HPDE6-E6E7 (cell line): Measurements from ENCODE around the gene WTIP.
"Not testable (repeated sequence)": the region's sequence is repeated elsewhere in the genome, so short reads cannot be mapped to it uniquely, and the experiment has no call there.

Experiments used
- DNase-seq: peaks from one replicate; pipeline ENCODE4 v3.0.0; 2011; ENCODE audit warnings: missing footprints; ENCODE audit errors: extremely low spot score

Gene WTIP

GRCh38 chr19:34478496-34478895 is 3.1 kb upstream of the WTIP start:
- DNase-seq, result not testable (repeated sequence)

GRCh38 chr19:34479396-34479795 is 2.2 kb upstream of the WTIP start:
- DNase-seq, result no peak

- no peak for DNase-seq
Measured at GRCh38 chr19:34480491-34480890, 1.1 kb upstream of the WTIP start.

GRCh38 chr19:34481861-34482379 is 362 bp downstream of the WTIP start:
- DNase-seq, result no peak

GRCh38 chr19:34482380-34483250 is 1.1 kb downstream of the WTIP start:
- no peak for DNase-seq

DNA sequence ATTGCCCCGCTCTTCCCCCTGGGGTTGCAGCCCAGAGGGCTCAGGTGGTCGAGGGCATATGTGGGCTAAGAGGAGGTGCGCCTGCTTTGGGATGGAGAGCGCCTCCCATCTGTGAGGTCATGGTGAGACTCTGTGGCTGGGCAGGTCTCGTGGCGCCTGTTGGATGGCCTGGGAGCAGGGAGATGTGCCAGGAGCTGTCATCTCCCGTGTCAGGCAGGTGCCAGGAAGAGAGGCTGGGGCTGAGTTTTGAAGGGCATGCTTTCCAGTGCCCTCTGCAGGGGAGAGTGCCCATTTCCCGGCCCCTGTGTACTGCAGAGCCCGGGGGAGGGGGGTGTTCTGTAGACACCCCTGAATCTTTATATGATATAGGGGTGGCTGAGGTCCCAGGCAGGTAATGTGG is 2.8 kb downstream of the WTIP start:
- no peak for DNase-seq

DNA sequence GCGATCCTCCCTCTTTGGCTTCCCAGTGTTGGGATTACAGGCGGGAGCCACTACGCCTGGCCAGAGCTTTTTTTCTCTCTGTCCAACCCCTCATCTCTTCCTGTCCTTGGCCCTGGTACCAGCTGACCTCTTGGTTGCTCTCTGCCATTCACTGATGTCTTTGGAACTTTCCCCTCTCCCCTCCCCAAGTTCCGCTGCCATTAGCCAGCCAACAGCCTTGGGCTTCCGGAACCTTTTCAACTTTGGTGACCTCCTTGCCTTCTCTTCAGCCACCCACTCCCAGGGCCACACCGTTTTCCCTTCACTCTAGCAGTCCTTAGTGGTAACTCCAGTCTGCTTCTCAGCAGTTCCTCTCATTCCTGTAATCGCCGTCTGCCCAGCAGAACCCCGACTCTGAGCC is 4.3 kb downstream of the WTIP start:
- DNase-seq, result no peak

DNA sequence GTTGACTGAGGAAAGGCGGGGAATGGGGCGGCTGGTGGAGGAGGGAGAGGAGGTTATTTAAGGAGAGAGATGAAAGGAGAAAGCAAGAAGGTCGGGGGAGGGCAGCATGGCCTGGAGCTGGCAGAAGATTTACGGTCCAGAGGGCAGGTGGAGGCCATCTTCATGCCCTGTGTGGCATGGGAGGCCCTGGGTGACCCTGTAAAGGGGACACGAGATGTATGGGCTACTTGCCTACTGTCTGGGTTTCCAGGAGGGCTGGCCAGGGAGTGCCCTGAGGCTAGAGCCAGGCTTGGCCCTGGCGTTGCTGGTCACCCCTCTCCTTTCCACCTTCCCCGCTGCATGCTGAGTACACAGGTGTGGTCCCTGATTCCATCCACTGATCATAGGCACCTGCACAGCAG is 6.1 kb downstream of the WTIP start:
- DNase-seq, result no peak

DNA sequence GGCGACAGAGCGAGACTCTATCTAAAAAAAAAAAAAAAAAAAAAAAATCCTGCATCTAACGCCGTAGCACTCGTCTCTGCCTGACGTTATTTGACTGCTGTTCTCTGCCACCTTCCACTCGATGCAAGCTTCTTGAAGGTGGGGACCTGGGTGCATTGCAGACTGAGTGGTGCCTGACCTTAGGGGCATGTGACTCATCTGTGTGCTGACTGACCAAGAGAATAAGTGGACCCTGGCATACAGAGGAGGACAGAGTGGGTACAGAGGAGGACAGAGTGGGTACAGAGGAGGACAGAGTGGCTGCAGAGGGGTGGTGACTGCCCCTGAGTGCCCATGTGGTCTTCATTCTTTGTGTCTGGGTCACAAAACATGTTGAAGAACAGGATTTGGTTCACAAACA is 7.6 kb downstream of the WTIP start:
- DNase-seq, result no peak

DNA sequence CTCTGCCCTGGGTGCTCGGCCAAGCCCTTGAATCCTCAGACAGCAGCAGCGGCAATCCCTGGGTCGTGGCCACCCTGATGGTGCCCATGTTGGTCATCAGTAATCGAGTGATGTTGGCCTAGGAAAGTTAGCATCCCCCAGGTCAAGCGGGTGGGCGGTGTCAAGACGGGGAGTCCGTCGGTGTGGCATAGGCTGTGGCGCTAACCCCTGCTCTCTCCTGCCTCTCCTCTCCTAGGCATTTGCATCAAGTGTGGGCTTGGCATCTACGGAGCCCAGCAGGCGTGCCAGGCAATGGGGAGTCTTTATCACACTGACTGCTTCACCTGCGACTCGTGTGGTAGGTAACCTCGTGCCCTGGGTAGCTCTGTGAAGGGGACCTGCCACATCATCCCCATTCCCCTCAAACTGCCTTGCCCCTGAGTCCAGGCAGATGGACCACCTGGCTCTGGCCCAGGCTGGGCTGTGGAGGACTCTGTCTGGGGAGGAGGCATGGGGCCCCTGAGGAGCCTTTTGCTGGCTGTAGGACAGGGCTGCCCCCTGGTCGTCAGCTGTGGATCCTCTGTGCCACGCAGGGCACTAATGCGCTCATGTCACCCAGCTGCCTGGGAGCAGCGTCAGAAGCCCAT is 8.7 kb downstream of the WTIP start:
- DNase-seq, result no peak

- DNase-seq, result no peak
Measured at GRCh38 chr19:34493038-34493648, 11.6 kb downstream of the WTIP start.

- no peak for DNase-seq
Measured at GRCh38 chr19:34493649-34494044, 12.1 kb downstream of the WTIP start.

DNA sequence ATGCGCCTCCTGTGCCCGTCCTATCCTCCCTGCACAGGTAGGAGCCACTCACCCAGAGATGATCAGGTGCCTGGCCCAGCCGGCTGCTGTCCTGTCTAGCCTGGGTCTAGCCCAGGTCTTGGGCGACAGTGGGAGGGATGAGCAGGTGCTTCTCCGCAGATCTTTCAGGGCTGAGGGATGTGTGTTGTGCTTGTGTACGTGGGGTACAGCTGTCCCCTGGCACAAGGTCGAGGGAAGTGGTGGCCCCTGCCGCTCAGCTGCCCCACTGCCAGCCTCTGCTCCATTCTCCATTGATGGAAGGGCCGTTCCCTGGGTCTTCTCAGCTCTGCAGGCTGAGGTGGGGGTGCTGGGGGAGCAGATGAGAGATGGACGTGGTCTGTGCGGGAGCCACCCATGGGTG is 13.0 kb downstream of the WTIP start:
- no peak for DNase-seq

- no peak for DNase-seq
Measured at GRCh38 chr19:34495416-34495815, 13.9 kb downstream of the WTIP start.

- DNase-seq, result no peak
Measured at GRCh38 chr19:34497112-34497805, 15.7 kb downstream of the WTIP start.

DNA sequence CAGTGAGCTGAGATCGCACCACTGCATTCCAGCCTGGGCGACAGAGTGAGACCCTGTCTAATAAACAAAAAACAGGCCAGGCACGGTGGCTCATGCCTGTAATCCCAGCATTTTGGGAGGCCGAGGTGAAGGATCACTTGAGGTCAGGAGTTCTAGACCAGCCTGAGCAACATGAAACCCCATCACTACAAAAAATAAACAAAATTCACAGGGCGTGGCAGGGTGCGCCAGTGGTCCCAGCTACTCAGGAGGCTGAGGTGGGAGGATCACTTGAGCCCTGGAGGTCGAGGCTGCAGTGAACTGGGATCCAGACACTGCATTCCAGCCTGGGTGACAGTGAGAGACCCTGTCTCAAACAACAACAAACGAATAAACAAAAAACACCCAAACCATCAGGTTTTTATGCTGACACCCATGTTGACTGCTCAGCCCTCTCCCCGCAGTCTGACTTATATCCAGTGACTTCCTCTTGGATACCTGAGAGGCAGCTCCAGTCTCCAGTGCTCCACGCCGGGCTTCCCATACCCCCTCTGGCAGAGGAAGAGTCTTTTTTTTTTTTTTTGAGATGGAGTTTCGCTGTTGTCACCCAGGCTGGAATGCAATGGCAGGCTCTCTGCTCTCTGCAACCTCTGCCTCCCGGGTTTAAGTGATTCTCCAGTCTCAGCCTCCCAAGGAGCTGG is 17.7 kb downstream of the WTIP start:
- DNase-seq, result no peak

DNA sequence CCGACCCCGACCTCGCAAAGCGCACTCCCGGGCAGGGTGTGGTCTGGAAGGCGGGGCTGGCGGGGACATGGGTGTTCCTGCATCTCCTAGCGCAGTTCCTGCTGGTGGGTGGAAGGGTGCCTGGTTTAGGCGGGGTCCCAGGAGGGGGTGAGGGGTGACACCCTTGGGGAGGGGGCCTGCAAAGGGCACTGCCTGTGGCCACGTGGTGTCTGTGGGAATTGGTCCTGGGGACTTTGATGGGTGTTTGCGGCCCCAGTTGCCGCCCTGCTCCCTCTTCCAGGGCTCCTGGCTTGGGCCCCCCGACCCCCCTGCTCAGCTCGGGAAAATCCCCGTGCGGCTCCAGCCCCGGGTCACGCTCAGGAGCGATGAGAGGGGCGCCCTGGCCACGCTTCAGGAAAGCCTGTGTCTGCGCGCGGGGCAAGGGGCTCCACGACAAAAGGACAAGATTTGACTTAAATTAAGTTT is 19.1 kb downstream of the WTIP start:
- DNase-seq, result no peak

GRCh38 chr19:34501339-34502320 is 20.1 kb downstream of the WTIP start:
- peak; percentile 87 for DNase-seq

- no peak for DNase-seq
Measured at GRCh38 chr19:34502582-34503411, 21.2 kb downstream of the WTIP start.
